ENCODE measurements around the gene DNMBP. TPM values are rescaled to one million over a fixed set of nuclear protein-coding genes. Genes with fewer than 3 reads are reported as not detected.

Gene DNMBP
- total RNA-seq, 1 donor from 2014 or later: 15.9 TPM

DNA sequence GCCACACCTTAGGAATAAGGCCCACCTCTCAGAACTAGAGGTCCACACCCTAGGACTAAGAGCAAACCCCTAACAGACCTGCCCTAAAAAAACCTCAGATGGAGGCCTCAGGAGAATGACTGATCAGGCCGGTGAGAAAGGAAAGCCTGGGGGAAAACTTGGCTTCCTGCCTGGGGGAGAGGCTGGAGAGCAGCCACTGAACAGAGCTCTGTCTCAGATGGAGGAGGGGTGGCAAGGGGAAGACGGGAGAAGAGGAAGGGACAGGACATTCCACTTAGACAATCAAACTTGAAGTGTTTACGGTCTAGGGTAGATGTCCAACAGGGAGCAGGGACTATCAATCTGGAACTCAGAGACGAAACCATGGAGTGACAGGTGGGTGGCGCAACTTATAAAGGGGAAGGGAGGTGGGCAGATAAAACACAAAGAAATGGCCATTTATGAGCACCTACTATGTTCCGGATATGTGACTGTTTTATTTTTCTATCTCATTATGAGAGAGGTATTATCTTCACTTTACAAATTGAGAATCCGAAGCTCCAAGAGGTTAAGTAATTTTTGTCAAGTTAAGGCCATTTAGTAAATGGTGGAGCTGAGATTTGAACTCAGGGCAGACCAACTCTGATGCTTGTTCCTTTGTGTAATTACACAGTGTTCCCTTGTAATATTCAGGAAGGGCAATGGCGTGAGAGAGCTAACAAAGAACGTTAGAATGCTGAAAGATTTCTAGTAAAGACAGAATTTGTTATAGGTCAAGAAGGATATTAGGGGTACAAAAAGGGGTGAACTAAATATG lies 82.6 kb downstream of the DNMBP start:
- DNase-seq (ENCODE audit: low spot score in 2 of 2): no peak
- no peaks in the 10 kb centered on the region for H3K27me3 ChIP-seq
- H3K4me1 ChIP-seq: peaks cover 0 to 4% of the 10 kb centered on the region in 2 donors
- intact Hi-C loops (cut with DNase I): no loop called here
- no peaks in the 10 kb centered on the region for H3K9me3 ChIP-seq
- no peak overlapping the region for H3K27ac ChIP-seq
- H3K36me3 ChIP-seq: no peaks in the 10 kb centered on the region
- TF ChIP-seq CTCF (IDR thresholded peaks at IDR 0.05): no peak
- H3K4me3 ChIP-seq: no peak overlapping the region

DNA sequence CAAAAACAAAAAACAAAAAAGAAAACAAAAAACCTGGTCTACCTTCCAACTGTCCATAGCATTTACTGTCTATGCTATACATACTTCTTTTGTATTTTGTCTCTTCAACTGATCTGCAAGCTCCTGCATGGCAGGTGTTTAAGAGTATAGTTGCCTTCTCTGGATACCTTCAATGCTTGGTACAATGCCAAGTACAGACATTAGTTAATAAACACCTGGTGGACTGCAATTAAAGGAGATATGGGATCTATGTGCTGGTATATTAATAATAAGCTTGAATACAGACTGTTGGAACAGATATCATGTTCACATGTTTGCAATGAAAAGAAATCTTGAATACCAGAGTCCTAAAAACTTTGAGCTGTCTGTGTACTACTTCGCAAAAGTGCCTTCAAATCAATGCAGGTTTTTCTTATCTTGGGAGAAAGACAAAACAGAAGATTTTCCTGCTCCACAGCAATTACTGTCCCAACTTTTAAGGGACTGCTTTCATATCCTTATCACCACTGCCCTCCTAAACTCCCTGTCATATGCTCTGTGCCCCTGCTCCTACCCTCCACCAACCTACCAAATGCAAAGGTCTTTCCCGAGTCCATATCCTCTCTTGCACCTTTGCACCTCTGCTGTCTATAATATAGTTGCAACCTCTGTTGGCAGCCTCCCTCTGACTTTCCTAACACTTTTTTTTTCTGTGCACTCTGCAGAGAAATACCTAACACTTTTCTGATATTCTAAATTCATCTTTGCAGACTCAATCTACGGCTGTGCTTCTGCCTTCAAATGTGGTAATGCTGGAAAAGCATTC lies 85.1 kb downstream of the DNMBP start:
- H3K4me1 ChIP-seq: no peaks in the 10 kb centered on the region
- no peak overlapping the region for H3K4me3 ChIP-seq
- H3K36me3 ChIP-seq: no peaks in the 10 kb centered on the region
- no peak for TF ChIP-seq CTCF (IDR thresholded peaks at IDR 0.05)
- H3K9me3 ChIP-seq: no peaks in the 10 kb centered on the region
- DNase-seq (ENCODE audit: low spot score in 2 of 2): no peak
- intact Hi-C loops (cut with DNase I): no loop called here
- H3K27ac ChIP-seq: no peak overlapping the region
- no peaks in the 10 kb centered on the region for H3K27me3 ChIP-seq

GRCh38 chr10:99921948-99922347 lies 87.8 kb downstream of the DNMBP start:
- TF ChIP-seq CTCF (IDR thresholded peaks at IDR 0.05): no peak
- Histone ChIP-seq H3K27ac (no peak overlapping the region), H3K4me3 (no peak overlapping the region), H3K36me3 (no peaks in the 10 kb centered on the region), H3K9me3 (no peaks in the 10 kb centered on the region), H3K27me3 (no peaks in the 10 kb centered on the region), H3K4me1 (peaks cover 0 to 3% of the 10 kb centered on the region in 2 donors)
- no peak for DNase-seq (ENCODE audit: low spot score in 2 of 2)
- intact Hi-C loops (cut with DNase I): no loop called here

DNA sequence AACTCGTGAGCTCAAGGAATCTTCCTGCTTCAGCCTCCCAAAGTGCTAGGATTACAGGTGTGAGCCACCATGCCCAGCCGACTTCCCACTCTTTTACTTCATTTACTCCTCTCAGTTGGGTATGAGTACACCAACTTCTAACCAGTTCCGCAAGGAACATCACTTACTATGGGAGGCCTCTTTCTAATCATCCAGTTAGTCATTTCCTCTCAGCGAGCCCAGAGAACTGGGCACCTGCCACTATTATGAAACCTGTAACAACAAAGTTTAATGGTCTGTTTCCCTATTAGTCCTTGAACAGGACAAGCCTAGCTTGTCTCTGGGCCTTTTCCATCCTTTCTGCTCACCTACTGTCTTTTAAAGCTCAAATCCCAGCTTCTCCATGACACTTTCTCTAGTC lies 88.8 kb downstream of the DNMBP start:
- Histone ChIP-seq H3K4me3 (no peak overlapping the region), H3K4me1 (peaks cover 0 to 3% of the 10 kb centered on the region in 2 donors), H3K36me3 (no peaks in the 10 kb centered on the region), H3K9me3 (no peaks in the 10 kb centered on the region), H3K27ac (no peak overlapping the region), H3K27me3 (no peaks in the 10 kb centered on the region)
- intact Hi-C loops (cut with DNase I): no loop called here
- TF ChIP-seq CTCF (IDR thresholded peaks at IDR 0.05): no peak
- DNase-seq (ENCODE audit: low spot score in 2 of 2): no peak

DNA sequence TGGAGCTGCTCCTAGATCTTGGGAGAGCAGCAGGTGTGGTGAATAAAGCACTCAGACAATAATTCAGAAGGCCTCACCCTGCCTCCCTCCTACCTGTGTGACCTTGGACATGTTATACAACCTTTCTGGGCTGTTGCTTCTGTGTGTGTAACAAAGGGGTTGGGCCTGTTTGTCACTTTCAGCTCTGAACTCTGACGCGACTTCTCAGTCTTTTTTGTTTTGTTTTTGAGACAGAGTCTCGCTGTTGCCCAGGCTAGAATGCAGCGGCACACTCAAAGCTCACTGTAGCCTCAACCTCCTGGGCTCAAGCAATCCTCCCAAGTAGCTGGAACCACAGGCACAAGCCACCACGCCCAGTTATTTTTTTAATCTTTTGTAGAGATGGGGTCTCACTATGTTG lies 89.3 kb downstream of the DNMBP start:
- Histone ChIP-seq H3K4me1 (peaks cover 0 to 3% of the 10 kb centered on the region in 2 donors), H3K36me3 (no peaks in the 10 kb centered on the region), H3K9me3 (no peaks in the 10 kb centered on the region), H3K4me3 (no peak overlapping the region), H3K27me3 (no peaks in the 10 kb centered on the region), H3K27ac (no peak overlapping the region)
- intact Hi-C loops (cut with DNase I): no loop called here
- no peak for DNase-seq (ENCODE audit: low spot score in 2 of 2)
- no peak for TF ChIP-seq CTCF (IDR thresholded peaks at IDR 0.05)

Measured in ascending aorta (tissue), 2 donors.